HG03039 (cell line): ENCODE data around the gene RRP1.
"Not testable (repeated sequence)": the region's sequence is repeated elsewhere in the genome, so short reads cannot be mapped to it uniquely, and the experiment has no call there.

Source experiments
- ATAC-seq: cut with Tn5 transposase; IDR thresholded peaks from one replicate; pipeline ENCODE4 v1.9.1; 2021; ENCODE audit warnings: mild to moderate bottlenecking, moderate library complexity; ENCODE audit not compliant: unreplicated experiment

Gene RRP1

DNA sequence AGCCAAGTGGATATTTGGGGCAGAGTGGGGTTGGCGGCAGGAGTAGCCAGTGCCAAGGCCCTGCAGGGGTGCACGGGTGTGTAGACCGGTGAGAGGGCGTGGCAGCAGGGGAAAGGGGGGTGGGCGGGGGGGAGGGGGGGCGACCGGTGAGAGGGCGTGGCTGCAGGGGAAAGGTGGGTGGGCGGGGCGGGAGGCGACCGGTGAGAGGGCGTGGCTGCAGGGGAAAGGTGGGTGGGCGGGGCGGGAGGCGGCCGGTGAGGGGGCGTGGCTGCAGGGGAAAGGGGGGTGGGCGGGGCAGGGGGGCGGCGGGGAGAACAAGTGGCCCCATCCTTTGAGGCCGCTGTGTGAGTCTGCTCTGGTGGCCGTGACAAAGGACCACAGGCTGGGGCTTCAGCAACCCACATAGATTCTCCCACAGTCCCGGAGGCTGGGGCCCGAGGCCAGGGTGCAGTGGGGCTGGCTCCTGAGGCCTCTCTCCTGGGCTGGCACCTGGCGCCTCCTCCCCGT is 25.8 kb downstream of the RRP1 start:
- ATAC-seq = no peak

DNA sequence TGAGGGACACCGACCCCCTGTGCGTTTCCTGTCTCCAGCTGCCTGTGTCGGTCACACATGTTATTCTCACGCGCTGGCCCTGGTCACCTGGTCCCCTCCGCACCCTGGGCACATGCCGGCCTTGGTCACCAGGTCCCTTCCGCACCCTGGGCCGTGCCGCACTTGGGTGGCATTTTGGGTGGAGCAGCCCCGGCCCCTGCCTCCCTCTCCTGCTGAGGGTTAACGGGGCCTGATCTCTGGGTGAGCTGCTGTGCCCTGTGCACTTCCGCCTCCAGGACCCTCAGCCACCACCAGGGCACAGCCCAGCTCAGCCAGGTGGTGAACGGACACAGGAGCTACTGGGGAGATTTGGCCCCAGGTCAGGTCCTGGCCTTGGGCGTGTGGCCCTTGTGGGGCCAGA is 26.6 kb downstream of the RRP1 start:
- ATAC-seq = no peak

DNA sequence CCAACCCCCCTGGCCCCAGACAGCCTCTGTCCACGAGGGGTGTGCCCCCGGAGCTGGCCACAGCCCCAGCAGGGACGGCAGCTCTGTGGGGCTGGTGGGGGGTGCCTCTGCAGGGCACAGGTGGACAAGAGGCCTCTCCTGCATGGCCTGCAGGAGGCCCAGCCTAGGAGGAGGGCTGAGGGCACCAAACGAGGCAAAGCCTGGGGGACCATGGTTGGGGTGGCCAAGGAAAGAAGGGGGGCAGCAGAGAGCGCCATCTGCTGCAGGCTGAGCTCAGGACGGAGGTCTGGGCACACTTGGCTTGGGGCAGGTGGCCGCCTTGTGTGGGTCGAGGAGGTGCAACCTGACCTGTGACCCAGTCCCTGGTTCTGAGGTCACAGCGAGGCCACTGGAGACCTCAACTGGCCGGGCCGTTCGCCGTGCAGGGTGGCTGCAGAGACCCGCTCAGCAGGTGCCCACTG is 27.3 kb downstream of the RRP1 start:
- ATAC-seq = no peak

DNA sequence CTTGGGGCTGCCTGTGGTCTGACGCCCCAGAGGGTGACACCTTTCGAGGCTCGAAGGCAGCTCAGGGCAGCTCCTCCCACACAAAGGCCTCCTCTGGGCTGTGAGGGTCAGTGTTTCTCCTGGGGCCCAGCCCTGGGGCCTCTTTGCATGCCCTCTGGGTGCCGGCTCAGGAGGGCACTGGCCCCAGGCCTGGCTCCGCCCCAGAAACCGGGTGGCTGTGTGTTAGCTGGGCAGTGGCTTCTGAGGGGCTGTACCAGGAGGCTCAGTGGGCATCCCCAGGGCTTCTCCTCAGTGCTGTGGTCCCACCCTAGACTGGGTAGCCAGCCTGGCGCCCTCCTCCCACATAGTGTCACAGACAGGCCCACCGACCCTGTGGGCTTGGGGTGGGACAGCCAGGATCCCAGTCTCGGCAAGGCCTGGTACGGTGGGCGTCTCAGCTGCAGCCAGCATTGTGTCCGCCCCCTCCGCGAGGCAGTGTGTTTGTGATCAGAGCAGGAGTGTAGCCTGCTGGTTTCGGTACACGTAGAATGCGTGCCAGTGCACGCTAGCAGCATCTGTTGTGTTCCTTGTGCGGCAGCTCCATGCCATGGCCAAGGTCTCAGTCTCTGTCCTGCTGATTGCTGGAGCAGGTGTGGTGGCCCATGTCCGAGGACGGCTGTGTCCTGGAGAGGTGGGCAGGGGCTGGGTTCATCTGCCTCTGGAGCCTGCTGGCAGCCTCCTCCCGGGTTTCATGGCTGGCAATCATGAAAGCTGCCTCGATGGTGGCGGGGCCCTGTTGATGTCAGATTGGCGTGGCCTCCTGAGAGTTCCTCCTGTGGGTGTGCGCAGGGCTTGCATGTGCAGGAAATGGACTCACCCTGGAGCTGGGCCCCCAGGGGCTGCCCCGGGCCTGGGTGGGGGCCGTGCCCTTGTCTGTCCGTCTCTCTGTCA is 28.0 kb downstream of the RRP1 start:
- ATAC-seq = no peak

DNA sequence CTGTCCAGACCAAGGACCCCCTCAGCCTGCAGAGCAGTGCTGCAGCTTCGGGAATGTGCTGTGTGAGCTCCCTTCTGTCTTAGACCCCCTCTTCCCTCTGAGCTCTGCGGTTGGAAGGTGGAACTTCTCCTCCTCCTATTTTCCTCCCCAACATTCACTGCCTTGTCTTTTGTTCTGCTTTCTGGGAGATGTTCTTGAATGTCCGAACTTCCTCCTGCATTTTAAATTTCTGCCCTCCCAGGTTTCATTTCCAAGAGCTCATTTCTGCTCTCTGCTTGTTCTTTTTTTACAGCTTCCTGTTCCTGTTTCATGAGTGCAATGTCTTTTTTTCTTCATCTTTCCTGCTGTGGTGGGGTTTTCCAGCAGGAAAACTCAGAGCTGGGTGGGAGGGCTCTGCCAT is 29.3 kb downstream of the RRP1 start:
- ATAC-seq = no peak

DNA sequence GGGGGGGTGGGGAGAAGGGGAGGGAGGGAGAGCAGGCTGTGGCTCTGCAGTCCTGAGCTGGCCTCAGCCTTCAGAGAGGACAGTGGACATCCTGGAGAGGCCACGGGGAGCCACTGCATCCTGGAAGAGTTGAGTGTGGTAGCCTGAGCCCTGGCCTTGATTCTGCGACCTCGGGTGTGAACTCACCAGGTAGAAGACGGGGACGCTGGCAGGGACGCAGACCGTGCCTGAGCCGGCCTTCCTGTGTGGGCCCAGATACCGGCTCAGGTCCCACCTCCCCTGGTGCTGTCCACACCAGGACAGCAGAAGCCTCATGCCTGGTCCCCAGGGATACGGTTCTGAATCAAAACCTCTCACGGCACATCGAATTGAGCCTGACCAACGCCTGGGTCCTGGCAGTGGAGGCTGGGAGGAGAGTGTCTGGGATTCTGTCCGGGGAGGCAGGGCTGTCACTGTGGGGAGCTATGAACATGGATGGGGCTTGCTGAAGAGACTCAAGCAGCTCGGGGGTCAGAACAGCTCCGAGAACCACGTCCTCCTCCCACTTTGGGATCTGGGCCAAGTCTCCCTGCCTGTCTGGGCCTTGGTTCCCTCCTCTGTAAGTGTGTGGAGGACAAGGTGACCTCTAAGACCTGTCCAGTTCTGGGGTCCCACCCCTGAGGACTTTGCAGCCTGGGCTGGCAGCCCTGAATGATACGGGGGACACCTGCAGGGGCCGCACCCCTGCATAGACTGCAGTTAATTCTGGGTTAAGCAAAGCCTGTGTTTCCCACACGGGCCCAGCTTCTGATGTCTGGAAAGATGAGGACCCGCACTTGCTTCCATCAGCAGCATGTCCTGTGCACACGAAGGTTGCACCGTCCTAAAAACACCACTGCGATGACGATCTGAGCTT is 30.4 kb downstream of the RRP1 start:
- no peak for ATAC-seq

DNA sequence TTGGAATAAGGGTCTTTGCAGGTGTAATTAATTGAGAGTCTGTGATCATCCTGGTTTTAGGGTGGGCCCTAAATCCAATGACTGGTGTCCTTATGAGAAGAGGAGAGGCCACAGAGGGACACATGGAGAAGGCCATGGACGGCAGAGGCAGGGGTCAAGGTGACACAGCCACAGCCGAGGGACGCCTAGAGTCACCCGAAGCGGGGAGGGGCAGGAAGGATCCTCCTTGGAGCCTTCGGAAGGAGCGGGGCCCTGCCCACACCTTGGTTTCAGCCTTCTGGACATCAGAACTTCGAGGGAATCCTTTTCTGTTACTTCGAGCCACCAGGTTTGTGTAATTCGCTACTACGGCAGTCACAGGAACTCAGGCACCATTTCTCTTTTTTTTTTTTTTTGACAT is 31.1 kb downstream of the RRP1 start:
- no peak for ATAC-seq

DNA sequence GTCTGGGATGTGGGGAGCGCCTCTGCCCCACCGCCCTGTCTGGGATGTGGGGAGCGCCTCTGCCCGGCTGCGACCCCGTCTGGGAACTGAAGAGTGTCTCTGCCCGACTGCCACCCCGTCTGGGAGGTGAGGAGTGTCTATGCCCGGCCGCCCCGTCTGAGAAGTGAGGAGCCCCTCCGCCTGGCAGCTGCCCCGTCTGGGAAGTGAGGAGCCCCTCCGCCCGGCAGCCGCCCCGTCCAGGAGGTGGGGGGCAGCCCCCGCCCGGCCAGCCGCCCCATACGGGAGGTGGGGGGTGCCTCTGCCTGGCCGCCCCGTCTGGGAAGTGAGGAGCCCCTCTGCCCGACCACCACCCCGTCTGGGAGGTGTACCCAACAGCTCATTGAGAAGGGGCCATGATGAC is 32.8 kb downstream of the RRP1 start:
- not testable (repeated sequence) for ATAC-seq

DNA sequence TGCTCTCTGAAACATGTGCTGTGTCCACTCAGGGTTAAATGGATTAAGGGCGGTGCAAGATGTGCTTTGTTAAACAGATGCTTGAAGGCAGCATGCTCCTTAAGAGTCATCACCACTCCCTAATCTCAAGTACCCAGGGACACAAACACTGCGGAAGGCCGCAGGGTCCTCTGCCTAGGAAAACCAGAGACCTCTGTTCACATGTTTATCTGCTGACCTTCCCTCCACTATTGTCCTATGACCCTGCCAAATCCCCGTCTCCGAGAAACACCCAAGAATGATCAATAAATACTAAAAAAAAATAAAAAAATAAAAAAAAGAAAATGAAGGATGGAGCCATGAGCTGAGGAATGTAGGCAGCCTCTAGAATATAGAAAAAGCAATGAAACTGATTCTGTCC is 33.4 kb downstream of the RRP1 start:
- not testable (repeated sequence) for ATAC-seq

DNA sequence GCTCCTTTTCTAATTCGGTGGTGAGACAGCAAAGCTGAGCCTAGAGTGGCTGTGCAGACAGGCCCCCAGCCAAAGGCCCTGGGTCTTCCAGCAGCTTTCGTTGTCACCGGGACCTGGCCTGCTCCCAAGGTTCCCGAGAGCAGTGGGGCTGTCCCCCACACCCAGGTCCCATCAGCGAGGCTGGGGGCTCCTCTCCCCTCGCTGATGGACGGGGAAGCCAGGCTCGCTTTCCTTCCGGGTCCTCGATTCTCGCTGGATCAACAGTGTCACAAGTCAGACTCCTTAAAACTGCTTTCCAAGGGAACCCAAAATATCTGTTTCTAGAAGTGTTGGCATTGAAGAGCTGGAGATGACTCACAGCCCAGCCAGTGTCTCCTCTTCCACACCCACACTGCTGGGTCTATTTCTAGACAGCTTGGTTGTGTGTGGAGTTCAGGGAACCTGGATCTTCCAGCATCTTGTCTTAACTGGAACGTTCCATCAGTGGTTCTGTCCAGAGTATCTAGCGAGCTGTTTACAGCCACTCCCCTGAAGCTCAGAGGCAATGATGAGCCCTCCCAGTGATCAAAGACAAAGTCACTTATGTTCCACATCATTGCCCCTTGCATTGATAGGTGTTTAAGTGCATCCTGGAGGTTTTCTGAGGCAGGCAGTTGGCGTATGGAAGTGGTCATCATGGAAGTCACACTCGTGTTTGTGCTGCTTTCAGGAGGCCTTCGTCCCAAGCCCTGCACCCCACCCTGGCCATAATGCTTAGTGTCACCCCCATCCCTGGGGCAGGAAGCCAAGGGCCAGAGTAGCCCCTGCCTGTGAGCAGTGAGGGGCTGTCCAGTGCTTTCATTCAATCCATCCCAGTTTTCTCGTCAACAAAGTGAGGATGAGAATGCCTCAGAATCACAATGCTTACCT is 35.2 kb downstream of the RRP1 start:
- no peak for ATAC-seq

DNA sequence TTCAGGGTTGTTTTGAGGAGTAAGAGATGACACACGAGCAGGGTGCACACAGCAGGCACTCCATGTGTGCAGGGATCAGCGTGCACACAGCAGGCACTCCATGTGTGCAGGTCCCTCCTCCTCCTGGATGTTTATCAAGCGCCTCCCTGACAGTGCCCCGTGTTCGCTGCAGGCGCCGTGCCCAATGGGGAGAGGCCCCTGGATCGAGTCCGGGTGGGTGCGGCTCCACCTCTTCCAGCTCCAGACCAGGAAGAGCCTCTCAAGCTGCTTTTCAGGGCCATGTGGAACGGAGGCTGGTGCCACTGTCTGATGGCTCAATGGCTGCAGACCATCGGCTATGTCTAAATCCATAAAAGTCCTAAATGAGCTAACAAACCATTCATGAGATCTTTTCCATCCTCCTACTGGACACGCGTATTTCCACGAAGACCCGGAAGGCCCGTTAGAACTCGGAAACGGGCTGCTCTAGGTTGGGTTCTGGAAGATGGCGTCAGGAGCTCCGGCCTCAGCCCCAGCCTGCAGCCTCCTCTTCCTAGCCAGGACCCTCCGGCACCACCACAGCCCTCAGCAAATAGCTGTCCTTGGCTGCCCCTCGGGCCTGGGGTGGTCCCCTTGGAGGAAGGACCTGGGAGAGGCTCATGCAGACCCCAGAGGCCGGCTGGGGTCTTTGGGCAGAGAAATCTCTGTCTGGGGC is 36.0 kb downstream of the RRP1 start:
- no peak for ATAC-seq

DNA sequence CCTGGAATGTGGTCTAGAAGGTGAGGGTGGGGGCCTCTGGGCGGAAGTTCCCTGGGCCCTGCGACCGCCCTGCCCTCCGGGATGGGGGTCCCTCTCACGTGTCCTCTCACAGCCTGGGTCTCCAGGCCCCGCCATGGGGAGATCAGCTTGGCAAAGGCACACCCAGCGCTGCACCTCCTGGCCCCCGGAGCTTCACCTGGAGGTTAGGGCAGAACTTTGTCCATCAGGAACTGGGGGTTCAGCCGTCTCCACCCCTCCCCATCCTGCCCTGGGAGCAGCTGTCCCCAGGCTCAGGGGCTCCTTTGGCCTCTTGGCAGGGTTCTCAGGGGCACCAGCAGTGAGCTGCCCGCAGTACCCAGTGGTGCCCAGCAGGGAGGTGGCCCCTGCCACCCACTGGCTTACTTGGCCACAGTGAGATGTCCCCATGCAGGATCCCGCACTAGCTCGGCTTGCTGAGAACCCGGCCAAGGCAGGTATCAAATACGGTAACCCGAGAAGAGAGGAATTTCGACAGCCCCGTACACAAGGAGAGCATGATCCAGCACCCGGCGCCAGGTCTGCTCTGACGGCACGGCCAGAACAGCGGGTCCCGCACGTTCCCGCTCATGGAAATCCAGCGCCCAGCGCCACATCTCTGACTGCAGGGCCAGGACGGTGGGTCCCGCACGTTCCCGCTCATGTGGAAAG is 36.7 kb downstream of the RRP1 start:
- ATAC-seq = no peak

DNA sequence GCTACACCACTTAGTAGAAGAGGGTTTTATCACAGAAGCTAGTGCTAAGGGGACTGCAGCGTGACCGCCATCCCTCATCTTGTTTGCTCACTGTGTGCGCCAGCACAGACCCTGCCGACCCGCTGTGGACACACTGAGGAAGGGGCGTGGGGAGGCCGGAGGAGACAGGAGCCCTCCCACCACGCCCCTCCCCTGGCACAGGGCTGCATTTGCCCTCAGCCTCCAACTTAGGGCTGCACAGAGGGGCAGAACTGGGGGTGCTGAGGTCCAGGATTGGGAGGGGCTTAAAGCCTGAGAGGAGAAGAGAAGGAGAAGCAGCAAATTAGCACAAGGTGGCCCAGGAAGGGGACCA is 37.2 kb downstream of the RRP1 start:
- no peak for ATAC-seq

DNA sequence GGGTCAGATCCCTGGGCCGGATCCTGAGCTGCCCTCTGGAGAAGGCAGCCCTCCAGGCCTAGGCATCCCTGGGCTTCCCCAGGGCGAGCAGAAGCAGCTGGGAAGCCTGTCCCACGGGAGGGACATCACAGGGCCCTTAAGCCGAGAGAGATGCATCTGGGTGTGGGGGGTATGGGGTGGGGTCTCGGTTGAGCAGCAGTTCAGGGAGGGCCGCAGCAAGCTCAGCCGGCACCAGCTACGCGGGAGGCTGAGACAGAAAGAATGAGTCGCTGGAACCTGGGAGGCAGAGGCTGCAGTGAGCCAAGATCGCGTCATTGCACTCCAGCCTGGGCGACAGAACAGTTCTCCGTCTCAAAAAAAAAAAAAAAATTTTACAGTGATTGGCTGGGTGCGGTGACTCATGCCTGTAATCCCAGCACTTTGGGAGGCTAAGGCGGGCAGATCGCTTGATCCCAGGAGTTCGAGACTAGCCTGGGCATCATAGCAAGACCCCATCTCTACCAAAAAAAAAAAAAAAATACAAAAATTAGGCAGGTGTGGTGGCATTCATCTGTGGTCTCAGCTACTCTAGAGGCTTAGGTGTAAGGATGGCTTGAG is 37.7 kb downstream of the RRP1 start:
- no peak for ATAC-seq

DNA sequence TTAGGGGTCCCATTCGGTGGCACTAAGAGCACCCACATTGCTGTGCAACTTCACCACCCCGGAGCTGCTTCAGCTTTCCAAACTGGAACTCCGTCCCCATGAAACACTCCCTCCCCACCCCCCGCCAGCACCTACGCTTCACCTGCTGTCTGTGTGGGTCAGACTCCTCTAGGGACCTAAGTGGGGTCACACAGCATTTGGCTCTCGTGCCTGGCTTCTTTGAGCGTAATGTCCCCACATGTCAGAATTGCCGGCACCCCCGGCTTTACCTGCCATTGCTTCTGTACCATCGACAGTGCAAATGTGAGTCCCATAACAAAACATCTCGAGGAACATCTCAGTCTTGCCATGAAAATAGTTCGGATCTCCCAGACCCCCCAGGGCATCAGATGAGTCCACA is 39.8 kb downstream of the RRP1 start:
- no peak for ATAC-seq

DNA sequence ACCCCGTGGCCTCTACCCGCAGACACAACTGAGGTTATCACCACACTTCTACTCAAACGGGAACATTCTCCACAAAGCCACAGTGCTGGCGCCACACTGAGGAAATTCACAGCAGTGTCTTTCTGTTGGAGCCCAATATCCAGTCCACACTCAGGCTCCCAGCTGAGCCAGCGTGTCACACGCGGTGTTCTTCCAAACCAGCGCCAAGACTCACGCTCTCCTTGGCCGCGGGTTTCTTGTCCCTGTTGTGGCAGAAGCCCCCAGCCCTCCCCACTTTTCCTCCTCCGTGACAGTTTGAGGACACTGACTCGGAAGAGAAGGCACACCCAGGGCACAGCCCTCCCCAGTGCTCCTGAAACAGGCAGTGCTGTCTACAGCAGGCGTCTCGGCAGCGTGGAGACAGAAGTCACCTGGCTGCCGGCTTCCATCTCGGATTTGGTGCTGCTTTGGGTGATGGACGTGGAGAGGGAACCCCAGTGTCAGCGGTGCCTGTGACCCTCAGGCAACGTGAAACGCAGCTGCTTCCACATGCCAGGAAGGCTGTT is 40.3 kb downstream of the RRP1 start:
- no peak for ATAC-seq

DNA sequence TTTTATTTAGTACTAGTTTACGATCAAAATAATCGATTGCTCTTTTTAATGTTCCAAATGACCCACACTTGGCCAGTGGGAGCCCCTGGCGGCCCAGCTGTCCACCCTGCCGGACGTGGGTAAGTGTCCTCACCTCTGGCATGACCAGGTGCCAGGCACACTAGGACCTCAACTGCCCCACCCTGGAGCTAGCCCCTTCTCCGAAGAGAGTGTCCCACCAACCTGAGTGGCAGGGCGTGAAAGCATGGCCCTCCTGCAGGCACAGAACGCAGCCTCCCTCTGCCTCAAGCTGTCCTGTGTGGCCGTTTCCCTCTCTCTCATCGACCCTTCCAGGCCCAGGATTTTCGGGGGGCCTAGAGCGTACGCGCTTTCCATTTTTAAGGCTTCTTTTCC is 42.8 kb downstream of the RRP1 start:
- ATAC-seq = no peak

DNA sequence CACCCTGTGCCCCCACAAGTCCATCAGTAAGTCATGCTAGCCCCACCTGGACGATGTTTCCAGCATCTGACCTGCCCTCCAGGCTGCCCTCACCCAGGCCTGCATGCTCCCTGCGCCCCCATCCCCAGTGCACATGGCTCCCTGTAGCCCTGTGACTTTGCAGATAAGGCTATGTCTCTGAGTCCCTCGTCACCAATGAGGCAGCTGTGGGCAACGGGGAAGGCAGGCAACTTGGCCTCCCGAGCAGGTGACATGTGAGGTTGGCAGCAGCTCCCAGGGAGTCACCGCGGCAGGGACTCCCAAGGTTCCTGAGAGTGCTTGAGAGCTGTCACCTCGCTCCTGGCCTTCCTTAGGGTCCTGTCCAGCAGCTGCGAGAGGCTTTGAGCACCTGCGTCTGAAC is 43.3 kb downstream of the RRP1 start:
- ATAC-seq = no peak
